Uterus (tissue), 2 donors: ENCODE results near the gene BET1L.

ENCODE experiments used
- POLR2A ChIP-seq, 2 donors: fragments of 450-650 bp; IDR thresholded peaks; one replicate each; pipeline ENCODE4 v1.6.1; 2016; ENCODE audit warnings: antibody characterized with exemption in 2 of 2, mild to moderate bottlenecking in 1 of 2, moderate library complexity in 1 of 2
- TF ChIP-seq, protein P1 (sequence below), 4 experiments: fragments of 200-600 bp in 2 of 4; fragments of 450-650 bp in 2 of 4; sonication (generic) in 2 of 4; IDR thresholded peaks; one replicate each; pipeline ENCODE4 v1.5.1; 2016 to 2019; ENCODE audit warnings: antibody characterized with exemption in 4 of 4, mild to moderate bottlenecking in 2 of 4, moderate library complexity in 1 of 4

DNA sequence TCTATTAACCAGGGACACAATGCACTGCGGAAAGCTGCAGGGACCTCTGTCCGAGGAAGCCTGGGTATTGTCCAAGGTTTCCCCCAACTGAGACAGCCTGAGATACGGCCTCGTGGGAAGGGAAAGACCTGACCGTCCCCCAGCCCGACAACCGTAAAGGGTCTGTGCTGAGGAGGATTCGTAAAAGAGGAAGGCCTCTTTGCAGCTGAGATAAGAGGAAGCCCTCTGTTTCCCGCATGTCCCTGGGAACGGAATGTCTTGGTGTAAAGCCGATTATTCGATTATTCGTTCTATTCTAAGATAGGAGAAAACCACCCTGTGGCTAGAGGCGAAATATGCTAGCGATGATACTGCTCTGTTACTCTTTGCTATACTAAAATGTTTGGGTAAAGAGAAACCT is 5.2 kb downstream of the BET1L start:
- TF ChIP-seq, protein P1, sequence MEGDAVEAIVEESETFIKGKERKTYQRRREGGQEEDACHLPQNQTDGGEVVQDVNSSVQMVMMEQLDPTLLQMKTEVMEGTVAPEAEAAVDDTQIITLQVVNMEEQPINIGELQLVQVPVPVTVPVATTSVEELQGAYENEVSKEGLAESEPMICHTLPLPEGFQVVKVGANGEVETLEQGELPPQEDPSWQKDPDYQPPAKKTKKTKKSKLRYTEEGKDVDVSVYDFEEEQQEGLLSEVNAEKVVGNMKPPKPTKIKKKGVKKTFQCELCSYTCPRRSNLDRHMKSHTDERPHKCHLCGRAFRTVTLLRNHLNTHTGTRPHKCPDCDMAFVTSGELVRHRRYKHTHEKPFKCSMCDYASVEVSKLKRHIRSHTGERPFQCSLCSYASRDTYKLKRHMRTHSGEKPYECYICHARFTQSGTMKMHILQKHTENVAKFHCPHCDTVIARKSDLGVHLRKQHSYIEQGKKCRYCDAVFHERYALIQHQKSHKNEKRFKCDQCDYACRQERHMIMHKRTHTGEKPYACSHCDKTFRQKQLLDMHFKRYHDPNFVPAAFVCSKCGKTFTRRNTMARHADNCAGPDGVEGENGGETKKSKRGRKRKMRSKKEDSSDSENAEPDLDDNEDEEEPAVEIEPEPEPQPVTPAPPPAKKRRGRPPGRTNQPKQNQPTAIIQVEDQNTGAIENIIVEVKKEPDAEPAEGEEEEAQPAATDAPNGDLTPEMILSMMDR (IDR thresholded peaks at IDR 0.05), result no peak
- no peak for TF ChIP-seq POLR2A (IDR thresholded peaks at IDR 0.05)
